GM04503 (cell line): Measurements from ENCODE around the gene UGT1A4.
A peak's percentile ranks its signal among the peaks of the same experiment; 100 is the strongest.
"Not testable (repeated sequence)": the region's sequence is repeated elsewhere in the genome, so short reads cannot be mapped to it uniquely, and the experiment has no call there.

Experiments
- DNase-seq: peaks from one replicate; pipeline ENCODE4 v3.0.0-alpha.2; 2012; ENCODE audit warnings: low read depth

The UGT1A4 gene

DNA sequence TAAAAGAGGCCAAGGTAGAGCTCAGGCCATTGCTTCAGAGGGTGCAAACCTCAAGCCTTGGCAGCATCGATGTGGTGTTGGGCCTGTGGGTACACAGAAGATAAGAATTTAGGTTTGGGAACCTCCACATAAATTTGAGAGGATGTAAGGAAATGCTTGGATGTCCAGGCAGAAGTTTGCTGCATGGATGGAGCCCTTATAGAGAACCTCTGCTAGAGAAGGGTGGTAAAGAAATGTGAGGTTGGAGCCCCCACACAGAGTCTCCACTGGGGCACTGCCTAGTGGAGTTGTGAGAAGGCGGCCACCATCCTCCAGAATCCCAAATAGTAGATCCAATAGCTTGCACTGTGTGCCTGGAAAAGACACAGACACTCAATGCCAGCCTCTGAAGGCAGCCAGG, 32.2 kb downstream of the UGT1A4 start:
- DNase-seq = not testable (repeated sequence)

DNA sequence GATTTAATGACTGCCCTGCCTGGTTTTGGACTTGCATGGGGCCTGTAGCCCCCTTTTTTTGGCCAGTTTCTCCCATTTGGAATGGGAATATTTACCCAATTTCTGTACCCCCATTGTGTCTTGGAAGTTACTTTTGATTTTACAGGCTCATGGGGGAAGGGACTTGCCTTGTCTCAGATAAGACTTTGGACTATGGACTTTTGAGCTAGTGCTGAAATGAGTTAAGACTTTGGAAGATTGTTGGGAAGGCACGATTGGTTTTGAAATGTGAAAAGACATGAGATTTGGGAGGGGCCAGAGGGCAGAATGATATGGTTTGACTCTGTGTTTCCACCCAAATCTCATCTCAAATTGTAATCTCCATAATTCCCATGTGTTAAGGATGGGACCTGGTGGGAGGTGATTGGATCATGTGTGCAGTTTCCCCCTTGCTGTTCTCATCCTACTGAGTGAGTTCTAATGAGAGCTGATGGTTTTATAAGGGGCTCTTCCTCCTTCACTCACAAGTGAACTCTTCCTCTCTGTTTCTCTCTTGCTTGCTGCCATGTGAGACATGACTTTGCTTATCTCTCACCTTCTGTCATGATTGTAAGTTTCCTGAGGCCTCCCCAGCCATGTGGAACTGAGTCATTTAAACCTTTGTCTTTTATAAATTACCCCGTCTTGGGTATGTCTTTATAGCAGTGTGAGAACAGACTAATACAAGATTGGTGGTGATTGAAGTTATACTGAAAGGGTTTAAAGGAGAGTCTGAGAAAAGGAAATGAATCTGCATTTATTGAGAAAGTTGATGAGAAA, 32.9 kb downstream of the UGT1A4 start:
- DNase-seq = not testable (repeated sequence)

DNA sequence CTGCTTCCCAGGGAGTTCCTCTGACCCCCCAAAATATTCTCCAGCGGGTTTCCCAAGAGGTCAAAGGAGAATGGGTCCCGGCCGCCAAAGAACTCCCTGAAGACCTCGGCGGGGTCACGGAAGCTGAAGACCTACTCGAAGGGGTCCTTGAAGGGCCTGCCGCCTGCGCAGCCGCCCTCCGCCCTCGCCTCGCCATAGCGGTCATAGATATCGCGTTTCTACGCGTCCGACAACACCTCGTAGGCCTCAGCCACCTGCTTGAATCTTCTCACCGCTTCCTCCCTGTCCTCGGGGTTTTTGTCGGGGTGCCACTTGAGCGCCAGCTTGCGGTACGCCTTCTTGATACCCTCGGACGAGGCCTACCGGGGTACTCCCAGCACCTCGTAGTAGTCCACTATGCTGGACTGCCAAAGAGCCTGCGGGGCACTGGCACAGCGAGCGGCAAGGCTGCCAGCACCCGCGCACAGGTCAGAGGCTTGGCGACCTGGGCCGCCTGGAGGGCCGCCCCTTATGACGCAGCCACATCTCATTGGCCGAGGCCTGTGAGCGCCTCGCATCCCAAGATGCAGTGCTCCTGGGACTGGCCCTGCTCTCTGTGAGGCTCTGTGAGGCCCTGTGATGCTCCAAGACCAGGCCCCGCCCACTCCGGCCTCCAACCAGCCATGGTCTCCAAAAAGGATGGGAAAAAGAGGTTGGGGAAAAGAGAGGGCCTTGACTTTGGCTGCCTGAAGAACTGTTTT, 36.5 kb downstream of the UGT1A4 start:
- no peak for DNase-seq

DNA sequence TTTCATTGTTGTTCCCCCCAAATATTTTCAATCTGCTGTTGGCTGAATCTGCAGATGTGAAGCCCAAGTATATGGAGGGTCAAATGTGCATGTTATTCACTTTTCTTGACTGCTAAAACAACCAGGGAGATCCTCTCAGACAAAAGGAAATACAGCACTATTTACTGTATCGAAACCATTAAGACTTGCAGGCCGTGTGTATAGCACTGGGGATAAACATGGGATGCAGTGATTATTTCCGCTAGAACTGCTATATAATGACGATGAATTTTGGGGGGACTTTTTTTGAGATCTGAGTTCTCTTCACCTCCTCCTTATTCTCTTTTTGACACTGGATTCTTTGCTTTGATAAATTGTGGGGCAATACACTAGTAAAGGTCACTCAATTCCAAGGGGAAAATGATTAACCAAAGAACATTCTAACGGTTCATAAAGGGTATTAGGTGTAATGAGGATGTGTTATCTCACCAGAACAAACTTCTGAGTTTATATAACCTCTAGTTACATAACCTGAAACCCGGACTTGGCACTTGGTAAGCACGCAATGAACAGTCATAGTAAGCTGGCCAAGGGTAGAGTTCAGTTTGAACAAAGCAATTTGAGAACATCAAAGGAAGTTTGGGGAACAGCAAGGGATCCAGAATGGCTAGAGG, 38.0 kb downstream of the UGT1A4 start:
- no peak for DNase-seq

DNA sequence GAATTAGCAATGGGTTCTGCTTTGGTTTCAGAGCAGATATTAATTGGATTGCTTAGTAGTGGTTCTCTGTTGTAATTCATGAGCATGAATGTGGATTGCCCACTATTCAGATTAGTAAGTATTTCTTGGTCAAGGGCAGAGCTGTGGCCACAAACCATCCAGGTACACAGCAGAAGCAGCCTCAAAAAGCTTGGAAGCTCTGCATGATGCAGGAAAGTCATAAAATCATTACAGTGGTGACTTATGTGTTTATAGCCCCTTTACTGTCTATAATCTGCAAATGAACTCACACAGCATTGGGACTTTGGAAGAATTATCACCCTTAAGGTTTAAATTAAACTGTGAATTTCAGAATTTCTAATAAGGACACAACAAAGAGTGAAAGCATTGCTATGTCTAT, 39.6 kb downstream of the UGT1A4 start:
- no peak for DNase-seq

DNA sequence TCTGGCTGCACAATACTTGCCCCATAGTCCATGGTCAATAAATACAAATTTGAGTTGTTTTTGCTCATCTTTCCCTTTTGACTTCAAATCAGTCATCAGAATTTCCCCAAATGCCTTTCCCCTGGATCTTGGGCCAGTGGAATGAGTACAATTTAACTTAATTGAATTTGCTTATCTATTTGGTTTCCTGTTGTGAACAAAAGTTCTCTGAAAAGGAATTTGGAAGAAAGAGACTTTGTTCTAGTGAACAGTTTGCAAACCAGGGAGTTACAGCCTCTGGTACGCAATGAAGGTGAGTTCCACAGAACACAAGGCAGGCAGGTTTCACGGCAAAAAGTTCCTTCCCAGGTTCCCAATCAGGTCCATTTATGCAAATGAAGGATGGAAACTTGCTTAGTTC, 40.3 kb downstream of the UGT1A4 start:
- DNase-seq = no peak

DNA sequence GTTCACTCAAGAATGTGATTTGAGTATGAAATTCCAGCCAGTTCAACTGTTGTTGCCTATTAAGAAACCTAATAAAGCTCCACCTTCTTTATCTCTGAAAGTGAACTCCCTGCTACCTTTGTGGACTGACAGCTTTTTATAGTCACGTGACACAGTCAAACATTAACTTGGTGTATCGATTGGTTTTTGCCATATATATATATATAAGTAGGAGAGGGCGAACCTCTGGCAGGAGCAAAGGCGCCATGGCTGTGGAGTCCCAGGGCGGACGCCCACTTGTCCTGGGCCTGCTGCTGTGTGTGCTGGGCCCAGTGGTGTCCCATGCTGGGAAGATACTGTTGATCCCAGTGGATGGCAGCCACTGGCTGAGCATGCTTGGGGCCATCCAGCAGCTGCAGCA, 41.5 kb downstream of the UGT1A4 start, which contains the start of gene UGT1A1:
Gene UGT1A1 (plus strand): TSS at position 228 of the 400 bp plus-strand sequence. CDS start 18 bp downstream, at position 246.
- no peak for DNase-seq

DNA sequence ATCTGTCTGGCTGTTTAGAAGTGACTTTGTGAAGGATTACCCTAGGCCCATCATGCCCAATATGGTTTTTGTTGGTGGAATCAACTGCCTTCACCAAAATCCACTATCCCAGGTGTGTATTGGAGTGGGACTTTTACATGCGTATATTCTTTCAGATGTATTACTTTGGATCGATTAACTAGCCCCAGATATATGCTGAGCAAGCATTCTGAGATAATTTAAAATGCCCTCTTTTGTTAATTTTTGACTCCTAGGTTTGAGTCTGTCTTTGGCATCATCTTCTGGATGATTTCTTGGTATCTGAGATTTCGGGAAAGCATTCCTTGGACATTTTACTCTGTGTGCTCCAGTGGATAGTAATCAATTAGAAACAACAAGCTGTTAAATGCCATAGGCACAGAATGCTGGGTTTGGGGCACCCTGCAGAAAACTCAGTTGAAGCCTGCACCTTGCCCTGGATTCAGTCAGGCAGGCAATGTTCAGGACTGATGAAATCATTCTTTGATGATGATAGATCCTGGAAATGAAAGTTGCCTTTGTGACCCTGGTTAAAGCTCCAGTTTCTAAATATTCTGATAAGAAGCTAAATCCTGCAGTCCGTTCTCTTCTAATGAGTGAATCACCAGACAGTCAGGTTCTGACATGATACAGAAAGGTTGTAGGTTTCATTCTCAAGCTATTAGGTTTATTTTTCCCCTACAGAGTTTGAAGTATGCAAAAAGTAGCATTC, 42.7 kb downstream of the UGT1A4 start:
- DNase-seq = no peak

DNA sequence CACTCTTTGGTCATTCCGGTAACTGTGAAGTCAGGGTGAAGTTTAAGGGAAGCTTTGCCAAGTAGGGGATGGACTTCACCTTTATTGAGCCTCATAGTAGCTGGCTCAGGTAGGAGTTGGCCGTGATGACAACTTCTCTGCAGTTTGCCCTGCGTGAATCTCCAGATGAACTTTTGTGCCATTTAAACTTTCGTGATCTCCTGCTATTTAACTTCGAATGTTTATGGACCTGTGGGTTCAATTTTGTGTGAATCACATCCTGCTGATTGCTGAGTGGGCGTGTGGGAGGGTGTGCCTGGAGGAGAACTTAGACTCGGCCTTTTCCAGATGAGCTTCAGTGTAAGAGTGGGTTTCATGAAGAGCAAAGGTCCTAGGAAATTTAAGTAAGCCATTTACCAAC, 45.7 kb downstream of the UGT1A4 start:
- peak; percentile 26 for DNase-seq

DNA sequence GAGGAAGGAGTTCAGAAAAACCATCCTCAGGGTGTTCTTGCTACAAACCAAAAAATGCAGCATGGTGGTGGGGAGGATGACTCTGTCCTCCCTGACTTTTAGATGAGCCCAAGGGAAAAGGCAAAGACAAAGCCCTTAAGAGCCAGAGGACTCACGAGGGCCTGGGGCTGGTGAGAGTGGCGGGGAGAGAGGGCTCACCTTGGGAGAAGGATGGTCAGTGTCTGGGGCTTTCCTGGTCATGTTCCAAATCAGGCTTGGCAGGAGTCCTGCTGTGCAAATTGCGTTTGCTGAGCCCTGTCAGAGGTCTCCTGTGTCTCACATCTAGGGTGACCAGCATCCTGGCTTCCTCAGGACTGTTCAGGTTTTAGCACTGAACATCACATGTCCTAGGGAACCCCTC, 46.2 kb downstream of the UGT1A4 start:
- DNase-seq = no peak

DNA sequence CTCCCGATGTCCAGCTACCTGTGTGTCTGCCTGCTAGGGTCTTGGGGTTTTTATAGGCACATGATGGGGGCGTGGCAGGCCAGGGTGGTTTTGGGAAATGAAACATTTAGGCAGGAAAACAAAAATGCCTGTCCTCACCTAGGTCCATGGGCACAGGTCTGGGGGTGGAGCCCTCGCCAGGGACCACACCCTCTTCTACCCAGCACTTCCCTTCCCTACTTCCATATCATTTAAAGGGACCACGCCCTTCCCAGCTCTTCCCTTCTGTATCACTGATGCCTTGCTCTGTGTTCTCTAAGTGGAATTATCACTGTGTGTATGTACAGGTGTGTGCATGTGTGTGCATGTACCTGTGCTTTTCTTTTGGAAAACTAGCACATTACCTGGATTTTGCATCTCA, 47.9 kb downstream of the UGT1A4 start:
- DNase-seq = no peak

DNA sequence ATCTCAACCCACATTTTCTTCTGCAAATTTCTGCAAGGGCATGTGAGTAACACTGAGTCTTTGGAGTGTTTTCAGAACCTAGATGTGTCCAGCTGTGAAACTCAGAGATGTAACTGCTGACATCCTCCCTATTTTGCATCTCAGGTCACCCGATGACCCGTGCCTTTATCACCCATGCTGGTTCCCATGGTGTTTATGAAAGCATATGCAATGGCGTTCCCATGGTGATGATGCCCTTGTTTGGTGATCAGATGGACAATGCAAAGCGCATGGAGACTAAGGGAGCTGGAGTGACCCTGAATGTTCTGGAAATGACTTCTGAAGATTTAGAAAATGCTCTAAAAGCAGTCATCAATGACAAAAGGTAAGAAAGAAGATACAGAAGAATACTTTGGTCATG, 49.5 kb downstream of the UGT1A4 start:
- no peak for DNase-seq

DNA sequence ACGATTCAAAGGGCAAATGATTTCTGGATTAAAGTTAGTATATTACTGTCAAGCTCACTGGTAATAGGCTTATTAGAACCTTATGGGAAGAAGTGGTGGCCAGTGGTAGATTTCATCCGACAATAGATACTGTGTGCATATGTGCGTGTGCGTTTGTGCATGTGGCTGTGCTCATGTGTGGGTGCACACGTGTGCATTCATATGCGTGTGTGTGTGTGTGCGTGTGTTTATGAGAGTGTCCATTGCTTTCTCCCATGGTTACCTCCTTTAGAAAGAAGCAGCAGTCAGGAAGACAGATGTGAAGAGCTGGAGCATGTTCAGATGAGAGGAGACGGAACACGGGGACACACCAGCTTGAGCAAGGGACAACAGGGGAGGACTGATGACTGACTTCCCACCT, 50.7 kb downstream of the UGT1A4 start:
- DNase-seq = no peak

DNA sequence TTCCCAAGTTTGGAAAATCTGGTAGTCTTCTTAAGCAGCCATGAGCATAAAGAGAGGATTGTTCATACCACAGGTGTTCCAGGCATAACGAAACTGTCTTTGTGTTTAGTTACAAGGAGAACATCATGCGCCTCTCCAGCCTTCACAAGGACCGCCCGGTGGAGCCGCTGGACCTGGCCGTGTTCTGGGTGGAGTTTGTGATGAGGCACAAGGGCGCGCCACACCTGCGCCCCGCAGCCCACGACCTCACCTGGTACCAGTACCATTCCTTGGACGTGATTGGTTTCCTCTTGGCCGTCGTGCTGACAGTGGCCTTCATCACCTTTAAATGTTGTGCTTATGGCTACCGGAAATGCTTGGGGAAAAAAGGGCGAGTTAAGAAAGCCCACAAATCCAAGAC, 53.6 kb downstream of the UGT1A4 start:
- DNase-seq = no peak

DNA sequence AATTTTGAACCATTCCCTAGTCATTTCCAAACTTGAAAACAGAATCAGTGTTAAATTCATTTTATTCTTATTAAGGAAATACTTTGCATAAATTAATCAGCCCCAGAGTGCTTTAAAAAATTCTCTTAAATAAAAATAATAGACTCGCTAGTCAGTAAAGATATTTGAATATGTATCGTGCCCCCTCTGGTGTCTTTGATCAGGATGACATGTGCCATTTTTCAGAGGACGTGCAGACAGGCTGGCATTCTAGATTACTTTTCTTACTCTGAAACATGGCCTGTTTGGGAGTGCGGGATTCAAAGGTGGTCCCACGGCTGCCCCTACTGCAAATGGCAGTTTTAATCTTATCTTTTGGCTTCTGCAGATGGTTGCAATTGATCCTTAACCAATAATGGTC, 54.0 kb downstream of the UGT1A4 start:
- no peak for DNase-seq

DNA sequence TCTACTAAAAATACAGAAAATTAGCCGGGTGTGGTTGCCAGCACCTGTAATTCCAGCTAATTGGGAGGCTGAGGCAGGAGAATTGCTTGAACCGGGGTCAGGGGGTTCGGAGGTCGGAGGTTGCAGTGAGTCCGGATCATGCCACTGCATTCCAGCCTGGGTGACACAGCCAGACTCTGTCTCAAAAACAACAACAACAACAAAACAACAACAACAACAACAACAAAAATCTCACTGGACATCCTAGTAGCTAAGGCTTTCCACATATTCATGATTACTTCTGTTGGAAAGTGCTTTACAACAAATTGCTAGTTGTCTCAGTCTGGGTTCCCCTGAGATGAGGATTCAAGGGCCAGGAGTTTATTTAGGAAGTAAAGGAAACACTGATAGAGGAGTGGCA, 55.3 kb downstream of the UGT1A4 start:
- DNase-seq = no peak

DNA sequence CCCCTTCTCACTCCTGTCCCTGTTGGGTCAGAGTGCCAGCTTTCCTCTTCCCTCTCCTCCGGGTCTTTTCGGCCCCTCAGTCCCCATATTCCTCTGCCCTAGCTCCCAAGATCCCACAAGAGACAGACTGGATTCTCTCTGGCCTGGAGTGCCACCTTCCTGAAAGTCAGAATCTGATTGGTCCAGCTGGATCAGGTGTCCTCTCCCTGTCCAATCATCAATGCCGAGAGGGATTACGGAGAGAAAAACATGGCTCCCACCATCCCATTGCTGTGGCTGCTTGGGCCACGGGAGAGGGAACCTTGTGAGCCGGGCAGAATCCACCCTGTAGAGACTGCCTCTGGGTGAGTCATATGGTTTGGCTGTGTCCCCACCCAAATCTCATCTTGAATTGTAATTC, 56.9 kb downstream of the UGT1A4 start:
- DNase-seq = no peak

DNA sequence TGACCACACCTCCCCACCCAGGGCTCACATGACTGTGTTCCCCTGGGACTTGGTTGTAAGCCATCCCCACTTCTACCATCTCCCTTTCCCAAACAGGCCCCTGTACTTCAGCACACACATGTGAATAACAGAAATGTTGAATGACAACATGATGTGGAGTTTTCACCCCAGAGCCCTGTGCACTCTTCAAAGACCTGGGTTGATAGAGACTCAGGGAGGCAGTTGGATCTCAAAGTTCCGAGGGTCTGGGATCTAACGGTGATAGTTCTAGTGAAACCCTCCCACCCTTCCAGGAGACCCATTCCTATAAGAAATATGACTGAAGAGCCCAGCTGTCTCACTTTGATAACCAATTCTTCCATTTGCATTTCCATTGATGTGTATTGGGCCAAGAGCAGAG, 59.5 kb downstream of the UGT1A4 start, which contains the start of gene MROH2A:
Gene MROH2A (plus strand): TSS at position 301 of the 400 bp plus-strand sequence. CDS start 1,029 bp downstream, outside the sequence.
- DNase-seq = no peak

DNA sequence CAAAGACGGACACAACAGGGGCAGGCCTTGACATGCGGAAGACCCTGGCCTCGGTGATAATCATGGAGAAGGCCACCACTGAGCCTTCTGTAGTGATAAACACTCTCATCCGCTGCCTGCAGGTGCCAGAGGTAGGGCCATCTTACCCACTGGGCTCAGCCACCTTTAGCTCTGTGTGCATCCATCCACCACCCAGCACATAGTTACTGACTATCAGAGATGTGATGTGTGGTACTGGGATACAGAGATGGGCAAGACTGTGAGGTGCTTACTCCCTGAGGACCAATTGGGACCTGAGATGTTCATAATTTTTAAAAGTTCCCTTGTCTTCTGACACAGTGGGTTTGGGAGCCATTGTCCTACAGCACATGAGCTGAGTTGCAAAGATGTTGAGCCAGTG, 61.2 kb downstream of the UGT1A4 start:
- no peak for DNase-seq

DNA sequence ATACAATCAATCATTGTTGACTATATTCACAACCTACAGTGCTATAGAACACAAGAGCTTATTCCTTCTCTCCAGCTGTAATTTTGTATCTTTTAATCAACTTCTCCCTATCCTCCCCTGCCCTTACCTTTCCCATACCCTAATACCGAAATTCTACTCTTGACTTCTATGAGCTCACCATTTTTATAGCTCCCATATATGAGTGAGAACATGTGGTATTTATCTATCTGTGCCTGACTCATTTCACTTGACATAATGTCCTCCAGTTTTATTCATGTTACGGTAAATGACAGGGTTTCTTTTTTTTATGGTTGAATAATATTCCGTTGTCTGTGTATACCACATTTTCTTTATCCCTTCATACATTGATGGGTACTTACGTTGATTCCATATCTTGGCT, 62.2 kb downstream of the UGT1A4 start:
- no peak for DNase-seq

DNA sequence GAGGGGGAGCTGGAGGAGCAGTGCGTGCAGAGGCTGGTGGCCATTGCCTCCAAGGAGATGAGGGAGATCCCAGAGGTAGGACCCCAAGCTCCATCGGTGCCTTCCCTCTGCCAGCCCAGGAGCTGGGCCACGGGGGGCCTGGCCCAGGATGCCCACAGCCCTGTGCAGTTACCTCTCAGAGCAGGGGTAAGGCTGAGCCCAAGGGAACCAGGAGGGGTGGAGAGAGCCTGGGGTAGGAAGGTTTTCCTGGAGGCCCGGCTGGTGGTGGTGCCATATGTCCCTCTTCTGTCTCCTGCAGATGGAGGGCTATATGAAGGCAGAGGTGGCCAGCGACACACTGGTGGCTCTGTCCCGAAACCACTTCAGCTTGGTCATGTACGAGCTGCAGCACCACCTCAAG, 71.0 kb downstream of the UGT1A4 start:
- no peak for DNase-seq
